ENCODE measurements around the gene VEPH1. TPM values are rescaled to one million over a fixed set of nuclear protein-coding genes. Genes with fewer than 3 reads are reported as not detected.

Gene VEPH1
- total RNA-seq, 1 donor from 2014 or later: 10.3 TPM

DNA sequence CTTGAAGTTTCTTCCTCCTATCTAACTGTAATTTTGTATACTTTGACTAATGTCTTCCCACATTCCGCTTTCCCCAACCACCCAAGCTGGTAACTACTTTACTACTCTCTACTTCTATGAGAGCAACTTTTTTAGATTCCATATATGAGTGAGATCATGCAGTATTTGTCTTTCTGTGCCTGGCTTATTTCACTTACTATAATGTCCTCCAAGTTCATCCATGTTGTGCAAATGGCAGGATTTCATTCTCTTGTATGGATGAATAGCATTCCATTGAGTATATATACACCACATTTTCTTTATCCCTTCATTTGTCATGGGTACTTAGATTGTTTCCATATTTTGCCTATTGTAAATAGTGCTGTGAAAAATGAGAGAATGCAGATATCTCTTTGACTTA lies 264.8 kb downstream of the VEPH1 start:
- TF ChIP-seq, protein P1, sequence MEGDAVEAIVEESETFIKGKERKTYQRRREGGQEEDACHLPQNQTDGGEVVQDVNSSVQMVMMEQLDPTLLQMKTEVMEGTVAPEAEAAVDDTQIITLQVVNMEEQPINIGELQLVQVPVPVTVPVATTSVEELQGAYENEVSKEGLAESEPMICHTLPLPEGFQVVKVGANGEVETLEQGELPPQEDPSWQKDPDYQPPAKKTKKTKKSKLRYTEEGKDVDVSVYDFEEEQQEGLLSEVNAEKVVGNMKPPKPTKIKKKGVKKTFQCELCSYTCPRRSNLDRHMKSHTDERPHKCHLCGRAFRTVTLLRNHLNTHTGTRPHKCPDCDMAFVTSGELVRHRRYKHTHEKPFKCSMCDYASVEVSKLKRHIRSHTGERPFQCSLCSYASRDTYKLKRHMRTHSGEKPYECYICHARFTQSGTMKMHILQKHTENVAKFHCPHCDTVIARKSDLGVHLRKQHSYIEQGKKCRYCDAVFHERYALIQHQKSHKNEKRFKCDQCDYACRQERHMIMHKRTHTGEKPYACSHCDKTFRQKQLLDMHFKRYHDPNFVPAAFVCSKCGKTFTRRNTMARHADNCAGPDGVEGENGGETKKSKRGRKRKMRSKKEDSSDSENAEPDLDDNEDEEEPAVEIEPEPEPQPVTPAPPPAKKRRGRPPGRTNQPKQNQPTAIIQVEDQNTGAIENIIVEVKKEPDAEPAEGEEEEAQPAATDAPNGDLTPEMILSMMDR (IDR thresholded peaks at IDR 0.05; ENCODE audit: unreplicated experiment): no peak
- H3K36me3 Mint-ChIP-seq (ENCODE audit: low read depth, unreplicated experiment): no peaks in the 10 kb centered on the region
- H3K27me3 Mint-ChIP-seq (ENCODE audit: unreplicated experiment): peaks cover 1% of the 10 kb centered on the region
- no peaks in the 10 kb centered on the region for H3K9me3 Mint-ChIP-seq (ENCODE audit: unreplicated experiment)
- H3K27ac Mint-ChIP-seq (ENCODE audit: unreplicated experiment): no peak overlapping the region
- H3K4me3 Mint-ChIP-seq (ENCODE audit: unreplicated experiment): no peak overlapping the region
- no peak for DNase-seq (ENCODE audit: low spot score)
- H3K4me1 Mint-ChIP-seq (ENCODE audit: unreplicated experiment): no peaks in the 10 kb centered on the region

DNA sequence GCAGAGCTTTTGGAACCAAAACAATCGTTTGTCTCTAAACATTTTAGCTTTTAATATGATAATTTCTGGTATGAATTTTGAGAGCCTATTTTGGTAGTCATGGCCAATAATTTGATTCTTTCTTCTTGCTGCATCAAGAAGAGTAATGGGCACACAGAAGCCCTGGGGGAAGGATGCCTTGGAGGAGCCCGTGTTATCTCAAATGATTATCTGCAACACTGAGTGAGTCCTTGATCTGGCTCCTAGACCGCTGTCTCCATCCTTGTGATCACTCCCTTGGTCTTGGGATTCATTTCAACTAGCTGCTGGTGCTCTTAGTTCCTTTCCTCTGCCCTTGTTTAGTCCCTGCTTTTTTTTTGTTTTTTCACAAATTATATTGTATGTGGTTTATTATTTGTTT lies 265.3 kb downstream of the VEPH1 start:
- Mint-ChIP-seq H3K4me1 (ENCODE audit: unreplicated experiment) (no peaks in the 10 kb centered on the region), H3K27ac (ENCODE audit: unreplicated experiment) (no peak overlapping the region), H3K27me3 (ENCODE audit: unreplicated experiment) (peaks cover 1% of the 10 kb centered on the region), H3K36me3 (ENCODE audit: low read depth, unreplicated experiment) (no peaks in the 10 kb centered on the region), H3K9me3 (ENCODE audit: unreplicated experiment) (no peaks in the 10 kb centered on the region), H3K4me3 (ENCODE audit: unreplicated experiment) (no peak overlapping the region)
- no peak for DNase-seq (ENCODE audit: low spot score)
- TF ChIP-seq, protein P1 (IDR thresholded peaks at IDR 0.05; ENCODE audit: unreplicated experiment): no peak

DNA sequence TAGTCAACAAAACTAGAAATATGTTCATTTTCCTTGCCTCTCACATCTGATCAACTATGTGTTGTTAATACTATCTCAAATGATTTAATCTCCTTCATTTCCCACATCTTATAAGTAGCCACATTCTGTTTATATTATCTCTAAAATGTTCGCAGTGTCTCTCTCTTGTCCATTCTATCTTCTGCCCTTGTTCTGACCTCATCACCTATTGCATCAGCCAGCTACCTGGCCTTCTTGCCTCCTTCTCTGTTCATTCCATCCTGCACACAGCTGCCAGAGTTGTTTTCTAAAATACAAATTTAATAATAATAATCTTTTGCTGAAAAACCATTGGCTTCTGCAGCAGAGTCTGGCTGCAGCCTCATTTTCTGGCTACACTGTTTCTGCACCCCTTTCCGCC lies 267.9 kb downstream of the VEPH1 start:
- H3K4me1 Mint-ChIP-seq (ENCODE audit: unreplicated experiment): no peaks in the 10 kb centered on the region
- no peaks in the 10 kb centered on the region for H3K36me3 Mint-ChIP-seq (ENCODE audit: low read depth, unreplicated experiment)
- DNase-seq (ENCODE audit: low spot score): no peak
- H3K27ac Mint-ChIP-seq (ENCODE audit: unreplicated experiment): no peak overlapping the region
- H3K9me3 Mint-ChIP-seq (ENCODE audit: unreplicated experiment): no peaks in the 10 kb centered on the region
- TF ChIP-seq, protein P1 (IDR thresholded peaks at IDR 0.05; ENCODE audit: unreplicated experiment): no peak
- peaks cover 4% of the 10 kb centered on the region for H3K27me3 Mint-ChIP-seq (ENCODE audit: unreplicated experiment)
- no peak overlapping the region for H3K4me3 Mint-ChIP-seq (ENCODE audit: unreplicated experiment)

DNA sequence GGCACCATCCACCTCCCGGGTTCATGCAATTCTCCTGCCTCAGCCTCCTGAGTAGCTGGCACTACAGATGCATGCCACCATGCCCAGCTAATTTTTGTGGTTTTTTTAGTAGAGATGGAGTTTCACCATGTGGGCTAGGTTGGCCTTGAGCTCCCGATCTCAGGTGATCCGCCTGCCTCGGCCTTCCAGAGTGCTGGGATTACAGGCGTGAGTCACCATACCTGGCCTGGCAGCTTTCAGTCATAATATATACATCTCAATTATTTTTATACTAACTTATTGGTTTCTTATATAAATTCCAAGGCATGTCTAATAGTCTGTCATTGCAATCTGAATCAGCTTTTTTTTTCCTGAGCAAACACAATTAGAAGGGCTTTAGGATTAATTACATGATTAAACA lies 269.3 kb downstream of the VEPH1 start:
- no peaks in the 10 kb centered on the region for H3K9me3 Mint-ChIP-seq (ENCODE audit: unreplicated experiment)
- H3K4me1 Mint-ChIP-seq (ENCODE audit: unreplicated experiment): no peaks in the 10 kb centered on the region
- no peak overlapping the region for H3K4me3 Mint-ChIP-seq (ENCODE audit: unreplicated experiment)
- peaks cover 5% of the 10 kb centered on the region for H3K27me3 Mint-ChIP-seq (ENCODE audit: unreplicated experiment)
- DNase-seq (ENCODE audit: low spot score): no peak
- H3K27ac Mint-ChIP-seq (ENCODE audit: unreplicated experiment): no peak overlapping the region
- TF ChIP-seq, protein P1 (IDR thresholded peaks at IDR 0.05; ENCODE audit: unreplicated experiment): no peak
- H3K36me3 Mint-ChIP-seq (ENCODE audit: low read depth, unreplicated experiment): no peaks in the 10 kb centered on the region

DNA sequence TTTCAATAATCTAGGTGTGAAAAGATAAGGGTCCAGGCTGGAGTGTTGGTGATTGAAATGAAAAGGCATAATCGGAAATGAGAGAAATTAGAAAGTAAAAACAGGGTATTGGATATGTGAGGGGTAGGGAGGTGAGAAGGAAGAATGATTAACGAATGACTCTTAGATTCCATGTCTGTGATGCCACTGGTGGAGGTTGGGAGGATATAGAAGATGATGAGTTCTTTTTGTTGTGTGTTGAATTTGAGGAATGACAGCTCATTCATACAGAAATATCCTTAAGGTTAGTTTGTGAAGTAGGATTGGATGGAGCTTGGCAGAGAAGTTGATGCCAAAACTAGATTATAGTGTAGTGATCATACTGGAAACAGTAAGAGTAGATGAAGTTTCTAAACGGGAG lies 271.1 kb downstream of the VEPH1 start:
- Mint-ChIP-seq H3K4me1 (ENCODE audit: unreplicated experiment) (no peaks in the 10 kb centered on the region), H3K36me3 (ENCODE audit: low read depth, unreplicated experiment) (no peaks in the 10 kb centered on the region), H3K27ac (ENCODE audit: unreplicated experiment) (no peak overlapping the region), H3K27me3 (ENCODE audit: unreplicated experiment) (peaks cover 4% of the 10 kb centered on the region), H3K9me3 (ENCODE audit: unreplicated experiment) (no peaks in the 10 kb centered on the region), H3K4me3 (ENCODE audit: unreplicated experiment) (no peak overlapping the region)
- DNase-seq (ENCODE audit: low spot score): no peak
- TF ChIP-seq, protein P1 (IDR thresholded peaks at IDR 0.05; ENCODE audit: unreplicated experiment): no peak

All from endothelial cell (in vitro differentiated cells).